ENCODE results near the gene RPL26.

Gene RPL26

GRCh38 chr17:8383143-8383822, at the start of gene RPL26:
RPL26 (minus strand) TSS chr17:8383193; CDS start chr17:8382310, 883 bp downstream.
- Histone ChIP-seq H3K4me3 (ENCODE audit: low read length) (peak within 1 kb of the TSS; percentile 86), H3K27me3 (ENCODE audit: control insufficient read depth, insufficient read depth, low read length) (no peaks in the 10 kb centered on the region), H3K36me3 (ENCODE audit: control insufficient read depth, insufficient read depth, low read length) (peaks cover 12% of the 10 kb centered on the region), H3K4me1 (ENCODE audit: control insufficient read depth, insufficient read depth, low read length) (peaks cover 4% of the 10 kb centered on the region), H3K27ac (ENCODE audit: low read depth, low read length) (peak within 1 kb of the TSS; percentile 79), H3K9ac (ENCODE audit: low read length) (peak within 1 kb of the TSS; percentile 88)

- Histone ChIP-seq H3K4me1 (ENCODE audit: control insufficient read depth, insufficient read depth, low read length) (peaks cover 4% of the 10 kb centered on the region), H3K9ac (ENCODE audit: low read length) (no peak overlapping the region), H3K27me3 (ENCODE audit: control insufficient read depth, insufficient read depth, low read length) (no peaks in the 10 kb centered on the region), H3K27ac (ENCODE audit: low read depth, low read length) (no peak overlapping the region), H3K36me3 (ENCODE audit: control insufficient read depth, insufficient read depth, low read length) (no peaks in the 10 kb centered on the region), H3K4me3 (ENCODE audit: low read length) (no peak overlapping the region)
Measured at GRCh38 chr17:8430966-8431365, 48.0 kb upstream of the RPL26 start.

GRCh38 chr17:8426802-8427201, 43.8 kb upstream of the RPL26 start:
- no peaks in the 10 kb centered on the region for H3K4me1 ChIP-seq (ENCODE audit: control insufficient read depth, insufficient read depth, low read length)
- no peak overlapping the region for H3K27ac ChIP-seq (ENCODE audit: low read depth, low read length)
- H3K4me3 ChIP-seq (ENCODE audit: low read length), result no peak overlapping the region
- no peak overlapping the region for H3K9ac ChIP-seq (ENCODE audit: low read length)
- no peaks in the 10 kb centered on the region for H3K36me3 ChIP-seq (ENCODE audit: control insufficient read depth, insufficient read depth, low read length)
- H3K27me3 ChIP-seq (ENCODE audit: control insufficient read depth, insufficient read depth, low read length), result no peaks in the 10 kb centered on the region

GRCh38 chr17:8426094-8426720, 43.2 kb upstream of the RPL26 start:
- no peaks in the 10 kb centered on the region for H3K27me3 ChIP-seq (ENCODE audit: control insufficient read depth, insufficient read depth, low read length)
- H3K9ac ChIP-seq (ENCODE audit: low read length), result no peak overlapping the region
- no peaks in the 10 kb centered on the region for H3K36me3 ChIP-seq (ENCODE audit: control insufficient read depth, insufficient read depth, low read length)
- no peaks in the 10 kb centered on the region for H3K4me1 ChIP-seq (ENCODE audit: control insufficient read depth, insufficient read depth, low read length)
- H3K27ac ChIP-seq (ENCODE audit: low read depth, low read length), result no peak overlapping the region
- H3K4me3 ChIP-seq (ENCODE audit: low read length), result no peak overlapping the region

GRCh38 chr17:8421571-8421970, 38.6 kb upstream of the RPL26 start:
- H3K36me3 ChIP-seq (ENCODE audit: control insufficient read depth, insufficient read depth, low read length), result no peaks in the 10 kb centered on the region
- H3K9ac ChIP-seq (ENCODE audit: low read length), result no peak overlapping the region
- H3K27me3 ChIP-seq (ENCODE audit: control insufficient read depth, insufficient read depth, low read length), result no peaks in the 10 kb centered on the region
- H3K4me1 ChIP-seq (ENCODE audit: control insufficient read depth, insufficient read depth, low read length), result no peaks in the 10 kb centered on the region
- no peak overlapping the region for H3K27ac ChIP-seq (ENCODE audit: low read depth, low read length)
- H3K4me3 ChIP-seq (ENCODE audit: low read length), result no peak overlapping the region

GRCh38 chr17:8420041-8420934, 37.3 kb upstream of the RPL26 start:
- no peak overlapping the region for H3K4me3 ChIP-seq (ENCODE audit: low read length)
- H3K4me1 ChIP-seq (ENCODE audit: control insufficient read depth, insufficient read depth, low read length), result no peaks in the 10 kb centered on the region
- no peaks in the 10 kb centered on the region for H3K27me3 ChIP-seq (ENCODE audit: control insufficient read depth, insufficient read depth, low read length)
- H3K27ac ChIP-seq (ENCODE audit: low read depth, low read length), result no peak overlapping the region
- no peak overlapping the region for H3K9ac ChIP-seq (ENCODE audit: low read length)
- no peaks in the 10 kb centered on the region for H3K36me3 ChIP-seq (ENCODE audit: control insufficient read depth, insufficient read depth, low read length)

GRCh38 chr17:8419305-8419704, 36.3 kb upstream of the RPL26 start:
- Histone ChIP-seq H3K4me1 (ENCODE audit: control insufficient read depth, insufficient read depth, low read length) (no peaks in the 10 kb centered on the region), H3K27me3 (ENCODE audit: control insufficient read depth, insufficient read depth, low read length) (no peaks in the 10 kb centered on the region), H3K4me3 (ENCODE audit: low read length) (no peak overlapping the region), H3K27ac (ENCODE audit: low read depth, low read length) (no peak overlapping the region), H3K36me3 (ENCODE audit: control insufficient read depth, insufficient read depth, low read length) (no peaks in the 10 kb centered on the region), H3K9ac (ENCODE audit: low read length) (no peak overlapping the region)

GRCh38 chr17:8418471-8418870, 35.5 kb upstream of the RPL26 start:
- no peak overlapping the region for H3K4me3 ChIP-seq (ENCODE audit: low read length)
- H3K27me3 ChIP-seq (ENCODE audit: control insufficient read depth, insufficient read depth, low read length), result no peaks in the 10 kb centered on the region
- H3K4me1 ChIP-seq (ENCODE audit: control insufficient read depth, insufficient read depth, low read length), result no peaks in the 10 kb centered on the region
- H3K27ac ChIP-seq (ENCODE audit: low read depth, low read length), result no peak overlapping the region
- no peak overlapping the region for H3K9ac ChIP-seq (ENCODE audit: low read length)
- no peaks in the 10 kb centered on the region for H3K36me3 ChIP-seq (ENCODE audit: control insufficient read depth, insufficient read depth, low read length)

- no peaks in the 10 kb centered on the region for H3K27me3 ChIP-seq (ENCODE audit: control insufficient read depth, insufficient read depth, low read length)
- H3K4me1 ChIP-seq (ENCODE audit: control insufficient read depth, insufficient read depth, low read length), result no peaks in the 10 kb centered on the region
- no peaks in the 10 kb centered on the region for H3K36me3 ChIP-seq (ENCODE audit: control insufficient read depth, insufficient read depth, low read length)
- H3K9ac ChIP-seq (ENCODE audit: low read length), result no peak overlapping the region
- no peak overlapping the region for H3K27ac ChIP-seq (ENCODE audit: low read depth, low read length)
- no peak overlapping the region for H3K4me3 ChIP-seq (ENCODE audit: low read length)
Measured at GRCh38 chr17:8417806-8418205, 34.8 kb upstream of the RPL26 start.

GRCh38 chr17:8413938-8414337, 30.9 kb upstream of the RPL26 start:
- H3K27me3 ChIP-seq (ENCODE audit: control insufficient read depth, insufficient read depth, low read length), result no peaks in the 10 kb centered on the region
- no peak overlapping the region for H3K27ac ChIP-seq (ENCODE audit: low read depth, low read length)
- no peaks in the 10 kb centered on the region for H3K4me1 ChIP-seq (ENCODE audit: control insufficient read depth, insufficient read depth, low read length)
- no peak overlapping the region for H3K4me3 ChIP-seq (ENCODE audit: low read length)
- H3K9ac ChIP-seq (ENCODE audit: low read length), result no peak overlapping the region
- no peaks in the 10 kb centered on the region for H3K36me3 ChIP-seq (ENCODE audit: control insufficient read depth, insufficient read depth, low read length)

GRCh38 chr17:8413328-8413727, 30.3 kb upstream of the RPL26 start:
- Histone ChIP-seq H3K4me3 (ENCODE audit: low read length) (no peak overlapping the region), H3K27me3 (ENCODE audit: control insufficient read depth, insufficient read depth, low read length) (no peaks in the 10 kb centered on the region), H3K9ac (ENCODE audit: low read length) (no peak overlapping the region), H3K27ac (ENCODE audit: low read depth, low read length) (no peak overlapping the region), H3K4me1 (ENCODE audit: control insufficient read depth, insufficient read depth, low read length) (no peaks in the 10 kb centered on the region), H3K36me3 (ENCODE audit: control insufficient read depth, insufficient read depth, low read length) (no peaks in the 10 kb centered on the region)

GRCh38 chr17:8412089-8412488, 29.1 kb upstream of the RPL26 start:
- H3K4me1 ChIP-seq (ENCODE audit: control insufficient read depth, insufficient read depth, low read length), result no peaks in the 10 kb centered on the region

More at GRCh38 chr17:8412089-8412488, 29.1 kb upstream of the RPL26 start:
- Histone ChIP-seq H3K4me3 (ENCODE audit: low read length) (no peak overlapping the region), H3K36me3 (ENCODE audit: control insufficient read depth, insufficient read depth, low read length) (no peaks in the 10 kb centered on the region), H3K27me3 (ENCODE audit: control insufficient read depth, insufficient read depth, low read length) (no peaks in the 10 kb centered on the region), H3K27ac (ENCODE audit: low read depth, low read length) (no peak overlapping the region), H3K9ac (ENCODE audit: low read length) (no peak overlapping the region)
